ENCODE data around the gene COTL1.

DNA sequence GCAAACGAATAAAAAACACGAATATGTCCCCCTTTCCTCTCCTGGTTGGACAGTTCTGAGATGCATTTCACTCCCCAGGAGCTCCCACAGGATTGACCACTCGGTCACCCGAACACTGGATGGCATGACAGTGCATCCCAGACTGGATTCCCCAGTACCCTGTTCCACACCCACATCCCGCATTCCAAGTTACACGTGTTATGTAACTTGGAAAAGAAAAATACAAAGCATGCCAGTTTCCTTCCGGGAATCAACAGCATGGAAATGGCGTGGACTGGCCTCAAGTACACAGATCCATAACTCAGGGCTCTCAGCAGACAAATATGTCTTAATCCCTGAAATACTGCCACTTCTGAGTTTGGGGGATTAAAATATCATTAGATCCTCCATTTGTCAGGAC, 17.8 kb upstream of the COTL1 start:
- TF ChIP-seq POLR2AphosphoS5 (IDR thresholded peaks at IDR 0.05) (no peak), POLR2A (IDR thresholded peaks at IDR 0.05) (no peak)
